Right lobe of liver (tissue), 6 donors: Measurements from ENCODE around the gene DOK4. TPM values are rescaled to one million over a fixed set of nuclear protein-coding genes. Genes with fewer than 3 reads are reported as not detected.

Experiments
- ATAC-seq, 4 donors: fragments of 200-7000 bp; cut with Tn5 transposase; one replicate each; pipeline ENCODE4 v1.9.1; 2020; ENCODE audit warnings: mild to moderate bottlenecking in 4 of 4, moderate library complexity in 4 of 4
- DNase-seq, 3 donors: peaks; one replicate each; pipeline ENCODE4 v3.0.0-alpha.2; 2020
- H3K27ac ChIP-seq, 3 donors: fragments of 200-600 bp; one replicate each; pipeline ENCODE4 v1.8.0; 2022
- H3K27me3 ChIP-seq, 2 donors: fragments of 200-600 bp; one replicate each; pipeline ENCODE4 v1.8.0; 2022
- H3K36me3 ChIP-seq, 4 donors: fragments of 200-600 bp; sonication (generic) in 1 of 4; one replicate each; pipeline versions ENCODE4 v1.5.1 to v1.8.0; 2017 to 2022; ENCODE audit warnings: control low read depth in 1 of 4
- H3K4me1 ChIP-seq, 4 donors: fragments of 200-600 bp; sonication (generic) in 1 of 4; one replicate each; pipeline versions ENCODE4 v1.5.1 to v1.8.0; 2017 to 2022; ENCODE audit warnings: control low read depth in 1 of 4
- H3K4me3 ChIP-seq, 3 donors: fragments of 200-600 bp; one replicate each; pipeline ENCODE4 v1.8.0; 2022
- H3K9me3 ChIP-seq, 4 donors: fragments of 200-600 bp; sonication (generic) in 1 of 4; one replicate each; pipeline versions ENCODE4 v1.5.1 to v1.8.0; 2017 to 2022; ENCODE audit warnings: control low read depth in 1 of 4
- CTCF ChIP-seq, 4 donors: fragments of 200-600 bp in 3 of 4; fragments of 450-650 bp in 1 of 4; IDR thresholded peaks; one replicate each; pipeline versions ENCODE4 v1.5.1 to v1.8.0; 2016 to 2022; ENCODE audit warnings: antibody characterized with exemption in 4 of 4, mild to moderate bottlenecking in 2 of 4
- POLR2A ChIP-seq: fragments of 450-650 bp; IDR thresholded peaks from one replicate; pipeline ENCODE4 v1.6.1; 2017; ENCODE audit warnings: antibody characterized with exemption, mild to moderate bottlenecking
- WGBS: methylation state at CpG from one replicate; pipeline ENCODE4 v1.1.6; 2018; ENCODE audit warnings: low coverage, low lambda C conversion rate; ENCODE audit not compliant: insufficient coverage; ENCODE audit errors: missing lambda C conversion rate; 5-methylcytosine and 5-hydroxymethylcytosine counted together
- intact Hi-C, 2 donors: fragments of 100-400 bp; cut with DNase I; formaldehyde crosslinking; loops; one replicate each; pipeline versions ENCODE4 v1.11.2 to v1.14.1; 2022
- total RNA-seq, 6 experiments: library from RNA; depleted of rRNA in 2 of 6; stranded (reverse); fragments of >200 nt in 2 of 6; fragmentation: NEBNext Ultra II Directional in 3 of 6; extraction: Animal tissue kit (Norgen Biotek cat#: 25700) in 3 of 6; gene quantifications; one replicate each; pipeline versions ENCODE4 v1.1.0 to v1.2.4, GENCODE V29; 2016 to 2023
- donor health status: DM: no; HTN: yes; CAD: no.
- donor health status: DM: no; HTN: no; CAD: no.
- donor health status: DM: no; HTN: no; CAD: no.
- donor health status: DM: no; HTN: yes; CAD: no.
- donor health status: DM: no; HTN: yes; CAD: no.

The DOK4 gene
- total RNA-seq, 6 experiments from 2014 or later: 20.0 to 62.1 (median 36.7) TPM

GRCh38 chr16:57471852-57472664 lies 14.2 kb downstream of the DOK4 start:
- TF ChIP-seq CTCF (IDR thresholded peaks at IDR 0.05) (no peak), POLR2A (no peak)
- WGBS: 12% methylated on average over 8 of the region's 10 CpGs
- Histone ChIP-seq H3K4me3 (no peak overlapping the region), H3K27me3 (no peaks in the 10 kb centered on the region), H3K36me3 (peaks cover 0 to 53% (median 32%) of the 10 kb centered on the region in 4 donors), H3K27ac (peak overlapping the region; percentile 48 to 84 (median 53)), H3K9me3 (no peaks in the 10 kb centered on the region), H3K4me1 (peaks cover 0 to 47% (median 21%) of the 10 kb centered on the region in 4 donors)
- DNase-seq (peak; percentile 84 to 89 (median 89)), ATAC-seq (peak; percentile 83 to 90 (median 85))
- intact Hi-C loops: no loop called here

- Histone ChIP-seq H3K27me3 (no peaks in the 10 kb centered on the region), H3K4me3 (no peak overlapping the region), H3K4me1 (peaks cover 0 to 38% (median 21%) of the 10 kb centered on the region in 4 donors), H3K9me3 (no peaks in the 10 kb centered on the region), H3K27ac (peak overlapping the region; percentile 48 to 84 (median 53)), H3K36me3 (peaks cover 0 to 56% (median 33%) of the 10 kb centered on the region in 4 donors)
- TF ChIP-seq POLR2A (no peak), CTCF (IDR thresholded peaks at IDR 0.05) (no peak)
- WGBS: 50% methylated on average over 1 of the region's 1 CpG
- intact Hi-C loops: no loop called here
- no peak for DNase-seq
- ATAC-seq: peak; percentile 24 to 59 (median 43)
Measured at GRCh38 chr16:57471209-57471608, 15.1 kb downstream of the DOK4 start.

GRCh38 chr16:57470711-57471110 lies 15.6 kb downstream of the DOK4 start:
- TF ChIP-seq POLR2A (no peak), CTCF (IDR thresholded peaks at IDR 0.05) (no peak)
- Histone ChIP-seq H3K4me1 (peaks cover 0 to 38% (median 21%) of the 10 kb centered on the region in 4 donors), H3K27ac (peak overlapping the region; percentile 48 to 84 (median 53)), H3K27me3 (no peaks in the 10 kb centered on the region), H3K4me3 (no peak overlapping the region), H3K36me3 (peaks cover 0 to 61% (median 35%) of the 10 kb centered on the region in 4 donors), H3K9me3 (no peaks in the 10 kb centered on the region)
- peak; percentile 31 to 48 (median 46) for ATAC-seq
- intact Hi-C loops: no loop called here
- WGBS: 25% methylated on average over 5 of the region's 6 CpGs
- peak in 1 of 3 donors; percentile 81 for DNase-seq

- H3K27ac ChIP-seq: peak overlapping the region in 2 of 3 donors; percentile 48 to 84
- TF ChIP-seq CTCF (IDR thresholded peaks at IDR 0.05) (no peak), POLR2A (no peak)
- peaks cover 0 to 38% (median 21%) of the 10 kb centered on the region in 4 donors for H3K4me1 ChIP-seq
- intact Hi-C loops: loop anchor here in 1 of 2 donors (10.0 kb wide), 1 partner anchor 45 kb away; no protein-coding TSS in a partner anchor
- no peaks in the 10 kb centered on the region for H3K27me3 ChIP-seq
- no peaks in the 10 kb centered on the region for H3K9me3 ChIP-seq
- H3K36me3 ChIP-seq: peaks cover 0 to 69% (median 38%) of the 10 kb centered on the region in 4 donors
- DNase-seq (no peak), ATAC-seq (no peak)
- WGBS: 96% methylated on average over 7 of the region's 9 CpGs
- no peak overlapping the region for H3K4me3 ChIP-seq
Measured at GRCh38 chr16:57469917-57470470, 16.3 kb downstream of the DOK4 start.
